Cardiac fibroblast (primary cell): ENCODE measurements around the gene NEK11.
"Not testable (repeated sequence)": the region's sequence is repeated elsewhere in the genome, so short reads cannot be mapped to it uniquely, and the experiment has no call there.

Source experiments
- DNase-seq, 2 donors: peaks; one replicate each; pipeline versions ENCODE4 v3.0.0 to v3.0.0-alpha.2; 2010; ENCODE audit warnings: low read depth in 2 of 2
- H3K4me3 ChIP-seq, 2 donors: replicated peaks in 1 of 2; 1 replicate in 1 of 2; 2 replicates in 1 of 2; pipeline ENCODE4 v1.5.1; 2011; ENCODE audit warnings: low read depth in 2 of 2, low read length in 2 of 2, mild to moderate bottlenecking in 2 of 2, moderate library complexity in 1 of 2
- TF ChIP-seq, protein P1 (sequence below): IDR thresholded peaks from one replicate; pipeline ENCODE4 v1.5.1; 2011; ENCODE audit warnings: low read depth, mild to moderate bottlenecking, low read length, inconsistent platforms

The NEK11 gene

DNA sequence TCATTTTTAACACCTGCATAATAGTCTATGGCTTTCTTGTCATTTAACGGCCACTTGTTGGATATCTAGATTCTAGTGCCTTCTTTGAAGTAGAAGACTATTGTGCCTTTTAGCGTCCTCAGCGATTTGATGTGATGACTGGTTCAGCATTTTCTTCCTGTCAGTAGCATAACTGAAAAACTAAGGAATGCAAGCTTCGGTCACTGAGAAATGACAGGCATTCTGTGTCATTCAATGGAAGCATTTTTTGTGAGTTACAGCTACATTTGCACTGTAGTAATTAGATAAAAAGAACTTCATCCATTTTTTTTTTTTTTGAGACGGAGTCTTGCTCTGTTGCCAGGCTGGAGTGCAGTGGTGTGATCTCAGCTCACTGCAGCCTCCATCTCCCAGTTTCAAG lies 10.3 kb downstream of the NEK11 start:
- peak; percentile 27 to 48 for DNase-seq
- TF ChIP-seq, protein P1, sequence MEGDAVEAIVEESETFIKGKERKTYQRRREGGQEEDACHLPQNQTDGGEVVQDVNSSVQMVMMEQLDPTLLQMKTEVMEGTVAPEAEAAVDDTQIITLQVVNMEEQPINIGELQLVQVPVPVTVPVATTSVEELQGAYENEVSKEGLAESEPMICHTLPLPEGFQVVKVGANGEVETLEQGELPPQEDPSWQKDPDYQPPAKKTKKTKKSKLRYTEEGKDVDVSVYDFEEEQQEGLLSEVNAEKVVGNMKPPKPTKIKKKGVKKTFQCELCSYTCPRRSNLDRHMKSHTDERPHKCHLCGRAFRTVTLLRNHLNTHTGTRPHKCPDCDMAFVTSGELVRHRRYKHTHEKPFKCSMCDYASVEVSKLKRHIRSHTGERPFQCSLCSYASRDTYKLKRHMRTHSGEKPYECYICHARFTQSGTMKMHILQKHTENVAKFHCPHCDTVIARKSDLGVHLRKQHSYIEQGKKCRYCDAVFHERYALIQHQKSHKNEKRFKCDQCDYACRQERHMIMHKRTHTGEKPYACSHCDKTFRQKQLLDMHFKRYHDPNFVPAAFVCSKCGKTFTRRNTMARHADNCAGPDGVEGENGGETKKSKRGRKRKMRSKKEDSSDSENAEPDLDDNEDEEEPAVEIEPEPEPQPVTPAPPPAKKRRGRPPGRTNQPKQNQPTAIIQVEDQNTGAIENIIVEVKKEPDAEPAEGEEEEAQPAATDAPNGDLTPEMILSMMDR: no peak
- no peak overlapping the region for H3K4me3 ChIP-seq

DNA sequence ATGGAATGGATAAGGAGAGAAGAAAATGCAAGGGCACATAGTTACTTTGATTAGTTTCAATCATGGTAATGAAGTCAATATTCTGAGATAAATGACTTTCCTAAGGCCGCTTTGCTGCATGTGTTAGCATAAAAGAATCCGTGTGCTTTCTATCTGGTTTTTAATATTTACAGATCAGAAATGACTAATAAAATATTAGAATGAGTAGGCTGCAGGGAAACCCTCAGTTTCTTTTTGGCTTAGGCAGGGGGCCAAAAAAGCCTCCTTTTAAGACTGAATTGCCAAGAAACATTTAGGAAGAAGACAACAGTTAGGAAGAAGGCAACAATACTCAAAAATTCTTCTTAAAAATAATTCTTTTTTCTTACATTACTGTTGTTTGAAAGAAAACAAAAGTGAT lies 11.6 kb downstream of the NEK11 start:
- TF ChIP-seq, protein P1: no peak
- peak; percentile 47 to 49 for DNase-seq
- no peak overlapping the region for H3K4me3 ChIP-seq

DNA sequence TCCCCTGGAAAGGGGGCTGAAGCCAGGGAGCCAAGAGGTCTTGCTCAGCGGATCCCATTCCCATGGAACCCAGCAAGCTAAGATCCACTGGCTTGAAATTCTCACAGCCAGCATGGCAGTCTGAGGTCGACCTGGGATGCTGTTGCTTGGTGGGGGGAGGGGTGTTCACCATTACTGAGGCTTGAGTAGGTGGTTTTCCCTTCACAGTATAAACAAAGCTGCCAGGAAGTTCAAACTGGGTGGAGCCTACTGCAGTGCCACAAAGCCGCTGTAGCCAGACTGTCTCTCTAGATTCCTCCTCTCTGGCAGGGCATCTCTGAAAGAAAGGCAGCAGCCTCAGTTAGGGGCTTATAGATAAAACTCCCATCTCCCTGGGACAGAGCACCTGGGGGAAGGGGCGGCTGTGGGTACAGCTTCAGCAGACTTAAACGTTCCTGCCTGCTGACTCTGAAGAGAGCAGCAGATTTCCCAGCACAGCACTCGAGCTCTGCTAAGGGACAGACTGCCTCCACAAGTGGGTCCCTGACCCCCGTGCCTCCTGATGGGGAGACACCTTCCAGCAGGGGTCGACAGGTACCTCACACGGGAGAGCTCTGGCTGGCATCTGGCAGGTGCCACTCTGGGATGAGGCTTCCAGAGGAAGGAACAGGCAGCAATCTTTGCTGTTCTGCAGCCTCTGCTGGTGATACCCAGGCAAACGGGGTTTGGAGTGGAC lies 15.8 kb downstream of the NEK11 start:
- not testable (repeated sequence) for H3K4me3 ChIP-seq, DNase-seq

DNA sequence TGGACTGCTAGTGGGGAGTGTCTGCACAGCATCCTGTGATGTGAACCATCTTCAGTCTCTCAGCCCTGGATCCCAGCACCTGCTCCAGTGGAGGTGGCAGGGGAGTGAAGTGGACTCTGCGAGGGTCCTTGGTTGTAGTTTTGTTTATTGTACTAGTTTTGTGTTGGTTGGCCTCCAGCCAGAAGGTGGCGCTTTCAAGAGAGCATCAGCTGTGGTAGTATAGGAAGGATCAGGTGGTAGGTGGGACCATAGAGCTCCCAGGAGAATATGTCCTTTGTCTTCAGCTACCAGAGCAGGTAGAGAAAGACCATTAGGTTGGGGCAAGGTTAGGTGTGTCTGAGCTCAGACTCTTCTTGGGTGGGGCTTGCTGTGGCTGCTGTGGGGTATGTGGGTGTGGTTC lies 20.9 kb downstream of the NEK11 start:
- TF ChIP-seq, protein P1: no peak
- no peak overlapping the region for H3K4me3 ChIP-seq
- DNase-seq: no peak

DNA sequence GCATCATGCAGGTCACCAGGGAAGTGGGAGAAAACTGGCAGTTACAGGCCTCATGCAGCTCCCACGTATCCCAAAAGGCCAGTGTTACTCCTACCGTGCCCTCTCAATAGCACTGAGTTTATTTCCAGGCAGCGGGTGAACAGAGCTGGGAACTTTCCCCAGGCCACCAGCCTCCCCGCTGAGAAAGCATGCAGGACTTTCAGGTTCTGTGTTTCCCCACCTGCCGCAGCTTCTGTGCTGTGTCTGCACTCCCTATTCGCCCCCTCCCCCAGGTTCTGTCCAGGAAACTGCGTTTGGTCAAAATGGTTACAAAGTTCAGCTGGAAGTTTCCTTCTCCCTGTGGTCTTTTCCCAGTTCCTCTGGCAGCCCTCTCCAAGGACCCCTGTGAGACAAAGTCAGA lies 21.4 kb downstream of the NEK11 start:
- TF ChIP-seq, protein P1: no peak
- H3K4me3 ChIP-seq: no peak overlapping the region
- DNase-seq: no peak

DNA sequence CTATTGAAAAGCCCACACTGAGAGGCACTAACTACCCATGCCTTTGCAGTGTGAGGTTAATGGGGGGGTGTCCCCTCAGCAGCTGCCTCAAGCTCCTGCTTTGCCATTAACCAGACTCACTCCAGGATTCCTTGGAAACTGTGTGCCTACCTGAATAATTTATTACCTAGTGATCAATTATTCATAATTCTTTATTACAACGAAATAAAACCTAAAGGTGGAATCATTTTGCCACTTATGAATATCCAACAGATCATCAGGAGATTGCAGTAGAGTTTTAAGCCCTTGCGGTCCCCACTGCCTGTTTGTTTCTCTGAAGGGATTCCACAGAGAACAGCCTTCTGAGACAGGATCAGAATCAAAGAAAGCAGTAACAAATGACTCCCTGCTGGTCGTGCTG lies 23.3 kb downstream of the NEK11 start:
- no peak for DNase-seq
- no peak overlapping the region for H3K4me3 ChIP-seq
- TF ChIP-seq, protein P1: no peak

DNA sequence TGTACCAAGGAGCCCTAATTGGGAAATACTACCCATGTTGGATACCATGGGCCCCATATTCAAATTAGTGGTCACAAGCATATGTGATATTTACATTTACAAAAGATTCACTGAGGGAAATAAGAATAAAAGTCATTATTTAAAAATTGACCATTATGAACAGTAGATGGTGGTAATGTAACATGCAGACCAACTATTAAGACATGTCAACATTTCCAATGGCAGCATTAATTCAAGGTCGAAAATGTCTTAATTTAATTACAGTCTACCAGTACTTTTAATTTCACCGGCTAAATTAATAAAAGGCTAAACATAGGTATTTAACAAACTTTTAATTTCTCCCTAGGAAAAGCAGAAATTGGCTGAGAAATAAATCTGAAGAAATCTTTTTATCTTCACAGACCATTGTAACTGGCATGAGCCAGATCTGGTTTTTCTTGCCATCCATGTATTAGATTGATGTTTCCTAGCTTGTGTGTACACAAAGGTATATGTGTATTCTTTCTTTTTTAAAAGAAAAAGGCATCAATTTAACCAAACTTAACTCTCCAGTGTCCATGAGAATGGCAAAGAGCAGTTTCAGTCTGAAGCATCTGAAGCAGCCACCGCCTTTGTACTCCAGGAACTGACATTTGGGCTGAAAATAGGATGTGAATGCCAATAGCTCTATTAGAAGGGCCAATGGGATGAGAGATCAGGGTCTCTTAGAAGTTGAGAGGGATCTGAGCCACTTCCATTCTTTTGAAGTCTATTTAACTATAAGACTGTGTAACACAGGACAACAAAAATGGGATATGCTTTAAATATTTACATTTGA lies 26.6 kb downstream of the NEK11 start:
- no peak overlapping the region for H3K4me3 ChIP-seq
- TF ChIP-seq, protein P1: peak; percentile 42
- peak; percentile 49 to 54 for DNase-seq
